MM.1S (cell line): Measurements from ENCODE around the gene TMEFF2.

Experiments
- CTCF ChIP-seq: fragments of 300-600 bp; sonication (generic); IDR thresholded peaks from 2 replicates; pipeline ENCODE4 v1.5.1; 2016; ENCODE audit warnings: antibody characterized with exemption, low read length, mixed read lengths
- EZH2phosphoT487 ChIP-seq: fragments of 300-600 bp; sonication (generic); IDR thresholded peaks from 2 replicates; pipeline ENCODE4 v1.6.1; 2018; ENCODE audit warnings: antibody characterized with exemption, low read length

DNA sequence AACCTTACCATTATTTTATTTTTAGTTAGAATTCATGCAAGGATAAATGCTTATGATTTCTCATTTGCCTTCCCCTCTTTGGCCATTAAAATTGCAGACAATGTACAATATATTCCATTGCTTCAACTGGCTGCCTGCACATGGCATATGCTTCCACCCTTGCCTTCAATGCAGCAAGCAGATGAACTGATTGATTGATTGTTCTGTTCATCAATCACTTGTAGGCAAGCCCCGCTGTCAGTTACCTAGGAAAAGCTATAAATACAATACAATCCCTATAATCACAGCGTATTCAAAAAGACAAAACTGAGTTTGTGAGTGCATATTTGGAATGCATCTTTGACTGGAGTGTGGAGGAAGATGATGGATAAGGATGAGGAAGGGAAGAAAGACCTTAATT lies 274.2 kb downstream of the TMEFF2 start:
- no peak for TF ChIP-seq CTCF
- TF ChIP-seq EZH2phosphoT487 = no peak
